SK-N-SH (cell line): ENCODE measurements around the gene VWA5B1. TPM values are rescaled to one million over a fixed set of nuclear protein-coding genes. Genes with fewer than 3 reads are reported as not detected.

Source experiments
- CTCF ChIA-PET: fragments of 300-600, 350-600 bp; formaldehyde crosslinking; extraction: SDS; loops from one replicate; lab custom pipeline; 2021; lab: Yijun Ruan, JAX
- POLR2A ChIA-PET: fragments of 350-600 bp; sonication (Branson Sonifier 250); formaldehyde crosslinking; extraction: SDS; loops from one replicate; lab custom pipeline; 2020; ENCODE audit warnings: antibody characterized with exemption, inconsistent platforms; lab: Yijun Ruan, JAX
- DNase-seq: peaks from one replicate; pipeline ENCODE4 v3.0.0; 2012
- H2AFZ ChIP-seq: fragments of 200-600 bp; sonication (generic); 2 replicates; pipeline ENCODE4 v1.8.1; 2016; ENCODE audit warnings: antibody characterized with exemption, mild to moderate bottlenecking, low read depth
- H3F3A ChIP-seq: fragments of 200-600 bp; sonication (generic); replicated peaks from 2 replicates; pipeline ENCODE3; 2016; ENCODE audit warnings: antibody characterized with exemption, mild to moderate bottlenecking; ENCODE audit not compliant: insufficient read depth
- H3K27ac ChIP-seq, 2 experiments: fragments of 200-500 bp in 1 of 2; fragments of 200-600 bp in 1 of 2; sonication (Bioruptor generic) in 1 of 2; sonication (generic), shearing (Covaris generic) in 1 of 2; 2 replicates each; pipeline versions ENCODE4 v1.5.1 to v1.6.1; 2014 to 2016; ENCODE audit warnings: low read depth in 2 of 2, inconsistent platforms in 1 of 2, low read length in 1 of 2, mild to moderate bottlenecking in 1 of 2, mixed read lengths in 1 of 2
- H3K27me3 ChIP-seq: fragments of 200-600 bp; sonication (generic), shearing (Covaris generic); 2 replicates; pipeline ENCODE4 v1.6.1; 2016; ENCODE audit warnings: mixed run types; ENCODE audit not compliant: insufficient read depth
- H3K36me3 ChIP-seq, 2 experiments: fragments of 200-500 bp in 1 of 2; fragments of 200-600 bp in 1 of 2; sonication (Bioruptor generic) in 1 of 2; sonication (generic) in 1 of 2; replicated peaks in 1 of 2; 2 replicates each; pipeline versions ENCODE3 to v1.5.1; 2014 to 2016; ENCODE audit warnings: low read length in 1 of 2, mild to moderate bottlenecking in 1 of 2; ENCODE audit not compliant: insufficient read depth in 2 of 2, control insufficient read depth in 1 of 2
- H3K4me1 ChIP-seq, 2 experiments: fragments of 200-500 bp in 1 of 2; fragments of 200-600 bp in 1 of 2; sonication (Bioruptor generic) in 1 of 2; sonication (generic), shearing (Covaris generic) in 1 of 2; 2 replicates each; pipeline versions ENCODE4 v1.5.1 to v1.6.1; 2014 to 2016; ENCODE audit warnings: low read depth in 1 of 2, low read length in 1 of 2, mixed run types in 1 of 2; ENCODE audit not compliant: insufficient read depth in 2 of 2, control insufficient read depth in 1 of 2
- H3K4me2 ChIP-seq: fragments of 200-600 bp; sonication (generic), shearing (Covaris generic); 2 replicates; pipeline ENCODE4 v1.6.1; 2017; ENCODE audit warnings: mixed run types
- H3K4me3 ChIP-seq, 2 experiments: fragments of 200-500 bp in 1 of 2; fragments of 200-600 bp in 1 of 2; sonication (Bioruptor generic) in 1 of 2; sonication (generic), shearing (Covaris generic) in 1 of 2; 2 replicates each; pipeline versions ENCODE4 v1.5.1 to v1.8.1; 2014 to 2016; ENCODE audit warnings: low read depth in 2 of 2, inconsistent platforms in 1 of 2, low read length in 1 of 2, mild to moderate bottlenecking in 1 of 2, mixed read lengths in 1 of 2, moderate library complexity in 1 of 2
- H3K79me2 ChIP-seq: fragments of 200-600 bp; sonication (generic); 2 replicates; pipeline ENCODE4 v1.8.1; 2017; ENCODE audit warnings: mild to moderate bottlenecking; ENCODE audit not compliant: insufficient read depth
- H3K9ac ChIP-seq: fragments of 200-600 bp; sonication (generic); 2 replicates; pipeline ENCODE4 v1.6.1; 2017; ENCODE audit warnings: mixed run types
- H3K9me2 ChIP-seq: fragments of 200-600 bp; sonication (generic); 2 replicates; pipeline ENCODE4 v1.6.1; 2017; ENCODE audit warnings: mixed run types
- H3K9me3 ChIP-seq: fragments of 200-600 bp; sonication (generic); 2 replicates; pipeline ENCODE4 v1.6.1; 2017; ENCODE audit warnings: mixed run types, mild to moderate bottlenecking, moderate library complexity
- H4K20me1 ChIP-seq: fragments of 200-600 bp; sonication (generic); 2 replicates; pipeline ENCODE4 v1.6.1; 2017; ENCODE audit warnings: mild to moderate bottlenecking, mixed run types; ENCODE audit not compliant: insufficient read depth
- CHD2 ChIP-seq: fragments of 150-350 bp; IDR thresholded peaks from 2 replicates; pipeline ENCODE4 v1.6.1; 2018; ENCODE audit warnings: low read length; ENCODE audit not compliant: partially characterized antibody
- FOXJ3 ChIP-seq: sonication (generic); formaldehyde crosslinking; IDR thresholded peaks from 2 replicates; pipeline ENCODE4 v1.5.1; 2020; ENCODE audit warnings: mild to moderate bottlenecking, missing genetic modification reagents
- GATA2 ChIP-seq: sonication (generic); formaldehyde crosslinking; IDR thresholded peaks from 2 replicates; pipeline ENCODE4 v1.5.0; 2020; ENCODE audit warnings: mild to moderate bottlenecking, missing genetic modification reagents
- JUND ChIP-seq: IDR thresholded peaks from 2 replicates; pipeline ENCODE4 v1.4.0; 2012
- MXI1 ChIP-seq: IDR thresholded peaks from 2 replicates; pipeline ENCODE4 v1.6.1; 2012; ENCODE audit warnings: mild to moderate bottlenecking, low read depth, low read length, improper control_type of control experiment
- NRF1 ChIP-seq: IDR thresholded peaks from 2 replicates; pipeline ENCODE4 v1.6.1; 2012; ENCODE audit warnings: low read depth, mild to moderate bottlenecking, low read length
- RAD21 ChIP-seq: IDR thresholded peaks from 2 replicates; pipeline ENCODE4 v1.6.1; 2012; ENCODE audit warnings: mild to moderate bottlenecking, low read length
- SMC3 ChIP-seq: IDR thresholded peaks from 2 replicates; pipeline ENCODE4 v1.6.1; 2012; ENCODE audit warnings: low read depth, low read length, improper control_type of control experiment
- TAF1 ChIP-seq: IDR thresholded peaks from 2 replicates; pipeline ENCODE4 v1.6.1; 2012; ENCODE audit warnings: low read depth, mild to moderate bottlenecking, low read length, moderate library complexity, borderline replicate concordance
- TCF12 ChIP-seq: IDR thresholded peaks from 2 replicates; pipeline ENCODE4 v1.4.0; 2012
- YY1 ChIP-seq: IDR thresholded peaks from 2 replicates; pipeline ENCODE4 v1.4.0; 2012; ENCODE audit warnings: low read depth, mild to moderate bottlenecking
- WGBS: methylation state at CpG from one replicate; pipeline ENCODE4 v1.1.6; 2017; ENCODE audit warnings: low lambda C conversion rate; 5-methylcytosine and 5-hydroxymethylcytosine counted together
- polyA plus RNA-seq, 3 experiments: library from polyadenylated mRNA; depleted of rRNA; stranded (reverse); fragments of >200 nt; gene quantifications; 2 replicates each; pipeline ENCODE4 v1.2.3, GENCODE V29; 2012
- TF ChIP-seq, protein P1 (sequence below): fragments of 200-600 bp; sonication (generic); IDR thresholded peaks from 2 replicates; pipeline ENCODE4 v1.6.1; 2017; ENCODE audit warnings: antibody characterized with exemption, mild to moderate bottlenecking, moderate library complexity
- TF ChIP-seq, protein P2 (sequence below): fragments of 150-350 bp; IDR thresholded peaks from 2 replicates; pipeline ENCODE4 v1.6.1; 2017; ENCODE audit warnings: antibody characterized with exemption, low read length, low read depth, borderline replicate concordance

Gene VWA5B1
- polyA plus RNA-seq, 1 of the 3 experiments (the other 2 are of a cell fraction) = not detected

DNA sequence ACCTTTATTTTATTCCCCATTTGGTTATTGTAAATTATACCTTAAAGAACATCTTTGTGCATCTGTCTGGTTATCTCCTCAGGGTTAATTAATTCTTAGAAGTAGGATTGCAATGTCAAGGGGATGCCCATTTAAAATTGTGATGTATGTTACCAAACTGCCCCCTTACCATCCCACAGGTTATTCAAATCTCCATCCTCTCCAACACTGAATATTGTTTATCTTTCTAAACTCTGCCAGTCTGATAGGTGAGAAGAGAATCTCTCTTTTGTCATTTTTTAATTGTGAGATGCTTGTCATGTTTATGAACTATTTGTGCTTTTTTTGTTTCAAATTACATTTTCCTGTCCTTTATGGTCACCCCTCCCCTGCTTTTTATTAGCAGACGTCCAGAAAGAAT is 55.8 kb downstream of the VWA5B1 start:
- ChIA-PET POLR2A (no interaction called here), CTCF (interaction anchor here (1.1 to 1.7 kb wide), 2 partner anchors 15 to 30 kb away, joined by 5 to 7 read pairs; no protein-coding TSS in a partner anchor)
- H3K36me3 ChIP-seq = no peaks in the 10 kb centered on the region
- H3K27ac ChIP-seq = no peak overlapping the region
- H3K9me2 ChIP-seq = no peaks in the 10 kb centered on the region
- H3K79me2 ChIP-seq = no peaks in the 10 kb centered on the region
- no peaks in the 10 kb centered on the region for H3K9me3 ChIP-seq
- no peaks in the 10 kb centered on the region for H3K27me3 ChIP-seq
- DNase-seq = no peak
- no peak overlapping the region for H3K4me2 ChIP-seq
- no peak overlapping the region for H2AFZ ChIP-seq
- no peaks in the 10 kb centered on the region for H3F3A ChIP-seq
- TF ChIP-seq TCF12 = no peak
- TF ChIP-seq, protein P1, sequence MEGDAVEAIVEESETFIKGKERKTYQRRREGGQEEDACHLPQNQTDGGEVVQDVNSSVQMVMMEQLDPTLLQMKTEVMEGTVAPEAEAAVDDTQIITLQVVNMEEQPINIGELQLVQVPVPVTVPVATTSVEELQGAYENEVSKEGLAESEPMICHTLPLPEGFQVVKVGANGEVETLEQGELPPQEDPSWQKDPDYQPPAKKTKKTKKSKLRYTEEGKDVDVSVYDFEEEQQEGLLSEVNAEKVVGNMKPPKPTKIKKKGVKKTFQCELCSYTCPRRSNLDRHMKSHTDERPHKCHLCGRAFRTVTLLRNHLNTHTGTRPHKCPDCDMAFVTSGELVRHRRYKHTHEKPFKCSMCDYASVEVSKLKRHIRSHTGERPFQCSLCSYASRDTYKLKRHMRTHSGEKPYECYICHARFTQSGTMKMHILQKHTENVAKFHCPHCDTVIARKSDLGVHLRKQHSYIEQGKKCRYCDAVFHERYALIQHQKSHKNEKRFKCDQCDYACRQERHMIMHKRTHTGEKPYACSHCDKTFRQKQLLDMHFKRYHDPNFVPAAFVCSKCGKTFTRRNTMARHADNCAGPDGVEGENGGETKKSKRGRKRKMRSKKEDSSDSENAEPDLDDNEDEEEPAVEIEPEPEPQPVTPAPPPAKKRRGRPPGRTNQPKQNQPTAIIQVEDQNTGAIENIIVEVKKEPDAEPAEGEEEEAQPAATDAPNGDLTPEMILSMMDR = no peak
- no peak for TF ChIP-seq NRF1
- TF ChIP-seq FOXJ3 (CRISPR knock-in tag) = no peak
- no peak for TF ChIP-seq MXI1
- TF ChIP-seq GATA2 (CRISPR knock-in tag) = no peak
- no peak for TF ChIP-seq YY1
- H4K20me1 ChIP-seq = no peaks in the 10 kb centered on the region
- H3K4me1 ChIP-seq = peaks cover 0 to 19% of the 10 kb centered on the region in 2 experiments; a peak in 2 of 4 replicates
- WGBS = 44% methylated on average over 1 of the region's 1 CpG
- H3K4me3 ChIP-seq = no peak overlapping the region
- no peak overlapping the region for H3K9ac ChIP-seq

DNA sequence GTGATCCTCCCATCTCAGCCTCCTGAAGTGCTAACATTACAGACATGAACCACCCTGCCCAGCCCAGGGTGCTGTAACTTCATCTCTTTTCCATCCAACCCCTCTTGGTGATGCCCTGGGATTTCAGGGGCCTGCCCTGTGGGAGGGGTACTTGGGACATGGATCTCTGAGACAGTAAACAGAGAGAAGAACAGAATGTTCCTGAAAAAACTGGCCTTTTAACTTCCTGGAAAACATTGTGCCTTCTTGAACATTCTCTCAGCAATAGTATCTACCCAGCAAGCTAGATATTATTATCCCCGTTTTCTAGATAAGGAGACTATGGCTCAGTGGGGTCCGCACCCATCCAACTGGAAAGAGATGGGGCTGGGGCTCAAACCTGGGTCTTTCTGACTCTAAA is 57.0 kb downstream of the VWA5B1 start:
- POLR2A ChIA-PET = no interaction called here
- no peaks in the 10 kb centered on the region for H3K36me3 ChIP-seq
- H3K27ac ChIP-seq = no peak overlapping the region
- H3F3A ChIP-seq = no peaks in the 10 kb centered on the region
- H3K79me2 ChIP-seq = no peaks in the 10 kb centered on the region
- H3K4me1 ChIP-seq = peaks cover 0 to 12% of the 10 kb centered on the region in 2 experiments; a peak in 1 of 4 replicates
- H3K9me2 ChIP-seq = no peaks in the 10 kb centered on the region
- no peaks in the 10 kb centered on the region for H3K9me3 ChIP-seq
- DNase-seq = no peak
- H4K20me1 ChIP-seq = no peaks in the 10 kb centered on the region
- CTCF ChIA-PET = interaction anchor here (1.1 to 1.7 kb wide), 3 partner anchors 12 to 29 kb away, joined by 3 to 7 read pairs (median 5); no protein-coding TSS in a partner anchor
- H3K4me3 ChIP-seq = no peak overlapping the region
- WGBS = 40% methylated on average over 2 of the region's 2 CpGs
- H2AFZ ChIP-seq = no peak overlapping the region
- H3K4me2 ChIP-seq = no peak overlapping the region
- no peak overlapping the region for H3K9ac ChIP-seq
- TF ChIP-seq, protein P1 = no peak
- TF ChIP-seq TCF12 (no peak), NRF1 (no peak), MXI1 (no peak), RAD21 (no peak), TAF1 (no peak), FOXJ3 (CRISPR knock-in tag) (no peak), CHD2 (no peak), SMC3 (no peak), JUND (no peak)
- TF ChIP-seq, protein P2, sequence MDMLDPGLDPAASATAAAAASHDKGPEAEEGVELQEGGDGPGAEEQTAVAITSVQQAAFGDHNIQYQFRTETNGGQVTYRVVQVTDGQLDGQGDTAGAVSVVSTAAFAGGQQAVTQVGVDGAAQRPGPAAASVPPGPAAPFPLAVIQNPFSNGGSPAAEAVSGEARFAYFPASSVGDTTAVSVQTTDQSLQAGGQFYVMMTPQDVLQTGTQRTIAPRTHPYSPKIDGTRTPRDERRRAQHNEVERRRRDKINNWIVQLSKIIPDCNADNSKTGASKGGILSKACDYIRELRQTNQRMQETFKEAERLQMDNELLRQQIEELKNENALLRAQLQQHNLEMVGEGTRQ = no peak
- H3K27me3 ChIP-seq = no peaks in the 10 kb centered on the region; the same call in 1 of the 2 replicates
